Measurements from ENCODE around the gene TMEM87B. TPM values are rescaled to one million over a fixed set of nuclear protein-coding genes. Genes with fewer than 3 reads are reported as not detected.

Gene TMEM87B
- total RNA-seq, 1 experiment from 2014 or later: 37.0 TPM

DNA sequence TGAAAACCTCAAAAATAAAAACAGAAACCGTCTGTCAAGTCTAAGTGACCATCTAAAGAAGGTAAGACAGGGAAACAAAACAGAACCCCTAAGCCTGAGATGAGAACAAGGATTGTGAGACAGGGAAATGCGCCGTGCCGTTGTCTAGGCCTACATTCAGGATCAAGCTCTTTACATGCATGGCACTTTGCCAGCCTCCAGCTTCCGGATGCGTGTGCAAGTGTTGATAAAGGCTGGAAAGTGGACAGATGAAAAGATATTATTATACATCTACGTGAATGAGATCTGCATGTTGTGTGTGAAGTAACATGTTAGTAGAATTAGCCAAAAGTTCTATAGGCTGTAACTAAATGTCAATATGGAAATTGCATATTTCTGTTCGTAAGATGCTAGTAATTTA, 28.6 kb upstream of the TMEM87B start:
- H3K9me3 Mint-ChIP-seq (ENCODE audit: low read depth, unreplicated experiment): no peaks in the 10 kb centered on the region
- no TSS peak for BruUV-seq (replicated peaks)
- CTCF ChIA-PET: no interaction called here
- H3K36me3 Mint-ChIP-seq (ENCODE audit: insufficient read depth, unreplicated experiment): no peaks in the 10 kb centered on the region
- no peak overlapping the region for H3K4me3 Mint-ChIP-seq (ENCODE audit: low read depth, unreplicated experiment)
- H3K4me1 Mint-ChIP-seq (ENCODE audit: low read depth, unreplicated experiment): peaks cover 15% of the 10 kb centered on the region
- TF ChIP-seq, protein P1, sequence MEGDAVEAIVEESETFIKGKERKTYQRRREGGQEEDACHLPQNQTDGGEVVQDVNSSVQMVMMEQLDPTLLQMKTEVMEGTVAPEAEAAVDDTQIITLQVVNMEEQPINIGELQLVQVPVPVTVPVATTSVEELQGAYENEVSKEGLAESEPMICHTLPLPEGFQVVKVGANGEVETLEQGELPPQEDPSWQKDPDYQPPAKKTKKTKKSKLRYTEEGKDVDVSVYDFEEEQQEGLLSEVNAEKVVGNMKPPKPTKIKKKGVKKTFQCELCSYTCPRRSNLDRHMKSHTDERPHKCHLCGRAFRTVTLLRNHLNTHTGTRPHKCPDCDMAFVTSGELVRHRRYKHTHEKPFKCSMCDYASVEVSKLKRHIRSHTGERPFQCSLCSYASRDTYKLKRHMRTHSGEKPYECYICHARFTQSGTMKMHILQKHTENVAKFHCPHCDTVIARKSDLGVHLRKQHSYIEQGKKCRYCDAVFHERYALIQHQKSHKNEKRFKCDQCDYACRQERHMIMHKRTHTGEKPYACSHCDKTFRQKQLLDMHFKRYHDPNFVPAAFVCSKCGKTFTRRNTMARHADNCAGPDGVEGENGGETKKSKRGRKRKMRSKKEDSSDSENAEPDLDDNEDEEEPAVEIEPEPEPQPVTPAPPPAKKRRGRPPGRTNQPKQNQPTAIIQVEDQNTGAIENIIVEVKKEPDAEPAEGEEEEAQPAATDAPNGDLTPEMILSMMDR (IDR thresholded peaks at IDR 0.05; ENCODE audit: unreplicated experiment): no peak
- DNase-seq: no peak
- H3K27me3 Mint-ChIP-seq (ENCODE audit: unreplicated experiment): no peaks in the 10 kb centered on the region
- intact Hi-C loops (cut with micrococcal nuclease; ENCODE audit: unreplicated experiment): no loop called here
- no peak overlapping the region for H3K27ac Mint-ChIP-seq (ENCODE audit: unreplicated experiment)

DNA sequence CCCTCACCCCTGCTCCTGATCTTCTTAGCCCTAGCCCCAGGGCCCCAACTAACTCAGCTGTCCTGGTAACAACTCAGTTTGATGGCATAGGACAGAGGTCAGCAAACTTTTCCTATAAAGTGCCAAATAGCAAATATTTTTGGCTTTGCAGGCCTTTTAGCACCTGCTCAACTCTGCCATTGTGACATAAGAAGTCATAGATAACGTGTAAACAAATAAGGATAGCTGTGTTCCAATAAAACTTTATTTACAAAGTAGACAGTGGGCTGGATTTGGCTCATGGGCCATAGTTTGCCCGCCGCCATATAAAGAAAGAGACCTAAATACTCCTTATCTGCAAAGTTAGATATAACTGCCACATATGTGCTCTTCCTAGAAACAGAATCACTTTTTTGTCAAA, 27.3 kb upstream of the TMEM87B start:
- BruUV-seq (replicated peaks): no TSS peak
- TF ChIP-seq, protein P1 (IDR thresholded peaks at IDR 0.05; ENCODE audit: unreplicated experiment): no peak
- no peaks in the 10 kb centered on the region for H3K9me3 Mint-ChIP-seq (ENCODE audit: low read depth, unreplicated experiment)
- H3K4me1 Mint-ChIP-seq (ENCODE audit: low read depth, unreplicated experiment): peaks cover 22% of the 10 kb centered on the region
- no peak for DNase-seq
- H3K4me3 Mint-ChIP-seq (ENCODE audit: low read depth, unreplicated experiment): no peak overlapping the region
- CTCF ChIA-PET: no interaction called here
- H3K36me3 Mint-ChIP-seq (ENCODE audit: insufficient read depth, unreplicated experiment): no peaks in the 10 kb centered on the region
- intact Hi-C loops (cut with micrococcal nuclease; ENCODE audit: unreplicated experiment): no loop called here
- H3K27ac Mint-ChIP-seq (ENCODE audit: unreplicated experiment): no peak overlapping the region
- H3K27me3 Mint-ChIP-seq (ENCODE audit: unreplicated experiment): no peaks in the 10 kb centered on the region

GRCh38 chr2:112029164-112029563, 25.9 kb upstream of the TMEM87B start:
- no peak for DNase-seq
- CTCF ChIA-PET: interaction anchor here (0.7 to 0.8 kb wide), 2 partner anchors 10 to 101 kb away, joined by 4 read pairs; no protein-coding TSS in a partner anchor
- BruUV-seq (replicated peaks): no TSS peak
- Mint-ChIP-seq H3K9me3 (ENCODE audit: low read depth, unreplicated experiment) (no peaks in the 10 kb centered on the region), H3K27ac (ENCODE audit: unreplicated experiment) (no peak overlapping the region), H3K27me3 (ENCODE audit: unreplicated experiment) (no peaks in the 10 kb centered on the region), H3K36me3 (ENCODE audit: insufficient read depth, unreplicated experiment) (no peaks in the 10 kb centered on the region), H3K4me1 (ENCODE audit: low read depth, unreplicated experiment) (peaks cover 28% of the 10 kb centered on the region), H3K4me3 (ENCODE audit: low read depth, unreplicated experiment) (no peak overlapping the region)
- TF ChIP-seq, protein P1 (IDR thresholded peaks at IDR 0.05; ENCODE audit: unreplicated experiment): no peak
- intact Hi-C loops (cut with micrococcal nuclease; ENCODE audit: unreplicated experiment): no loop called here

DNA sequence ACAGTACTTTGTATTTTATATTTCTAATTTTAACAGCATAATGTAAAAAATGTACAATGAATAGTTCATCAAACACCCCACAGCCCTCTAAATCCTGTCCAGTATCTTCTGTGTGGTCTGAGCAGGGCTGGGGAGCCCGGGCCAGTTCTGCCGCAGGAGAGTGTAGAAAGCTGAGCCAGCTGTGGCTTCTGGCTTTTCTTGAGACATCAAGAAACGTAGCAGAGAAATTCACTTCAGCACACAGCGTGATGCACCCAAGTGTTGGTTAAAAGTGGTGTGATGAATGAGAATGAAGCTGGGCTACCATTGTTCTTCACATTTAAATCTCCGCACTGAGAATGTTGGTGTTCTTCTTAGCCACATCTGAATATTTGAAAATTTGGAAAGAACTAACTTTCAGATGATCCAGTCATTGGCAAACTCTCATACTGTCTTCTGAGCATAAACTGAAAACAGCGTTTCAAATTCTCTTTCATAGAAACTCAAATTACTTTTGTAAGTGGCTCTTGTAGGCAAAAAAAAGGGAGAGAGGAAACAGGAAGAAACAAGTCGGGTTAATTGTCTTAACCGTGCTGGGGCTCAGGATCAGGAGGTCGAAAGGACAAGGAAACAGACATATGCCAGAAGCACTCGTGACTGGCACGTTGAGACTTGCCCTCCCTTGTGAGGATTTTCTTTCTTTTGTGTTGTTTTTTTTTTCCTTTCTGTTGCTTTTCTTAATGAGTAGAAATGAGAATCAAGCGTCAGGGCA, 23.4 kb upstream of the TMEM87B start:
- intact Hi-C loops (cut with micrococcal nuclease; ENCODE audit: unreplicated experiment): no loop called here
- Mint-ChIP-seq H3K4me3 (ENCODE audit: low read depth, unreplicated experiment) (no peak overlapping the region), H3K36me3 (ENCODE audit: insufficient read depth, unreplicated experiment) (no peaks in the 10 kb centered on the region), H3K27ac (ENCODE audit: unreplicated experiment) (no peak overlapping the region), H3K9me3 (ENCODE audit: low read depth, unreplicated experiment) (no peaks in the 10 kb centered on the region), H3K27me3 (ENCODE audit: unreplicated experiment) (no peaks in the 10 kb centered on the region), H3K4me1 (ENCODE audit: low read depth, unreplicated experiment) (peaks cover 28% of the 10 kb centered on the region)
- DNase-seq: no peak
- no TSS peak for BruUV-seq (replicated peaks)
- CTCF ChIA-PET: interaction anchor here (1.7 kb wide), 1 partner anchor 134 kb away, joined by 3 read pairs; no protein-coding TSS in a partner anchor
- TF ChIP-seq, protein P1 (IDR thresholded peaks at IDR 0.05; ENCODE audit: unreplicated experiment): no peak
